ENCODE results near the gene CEP131.

Gene CEP131

DNA sequence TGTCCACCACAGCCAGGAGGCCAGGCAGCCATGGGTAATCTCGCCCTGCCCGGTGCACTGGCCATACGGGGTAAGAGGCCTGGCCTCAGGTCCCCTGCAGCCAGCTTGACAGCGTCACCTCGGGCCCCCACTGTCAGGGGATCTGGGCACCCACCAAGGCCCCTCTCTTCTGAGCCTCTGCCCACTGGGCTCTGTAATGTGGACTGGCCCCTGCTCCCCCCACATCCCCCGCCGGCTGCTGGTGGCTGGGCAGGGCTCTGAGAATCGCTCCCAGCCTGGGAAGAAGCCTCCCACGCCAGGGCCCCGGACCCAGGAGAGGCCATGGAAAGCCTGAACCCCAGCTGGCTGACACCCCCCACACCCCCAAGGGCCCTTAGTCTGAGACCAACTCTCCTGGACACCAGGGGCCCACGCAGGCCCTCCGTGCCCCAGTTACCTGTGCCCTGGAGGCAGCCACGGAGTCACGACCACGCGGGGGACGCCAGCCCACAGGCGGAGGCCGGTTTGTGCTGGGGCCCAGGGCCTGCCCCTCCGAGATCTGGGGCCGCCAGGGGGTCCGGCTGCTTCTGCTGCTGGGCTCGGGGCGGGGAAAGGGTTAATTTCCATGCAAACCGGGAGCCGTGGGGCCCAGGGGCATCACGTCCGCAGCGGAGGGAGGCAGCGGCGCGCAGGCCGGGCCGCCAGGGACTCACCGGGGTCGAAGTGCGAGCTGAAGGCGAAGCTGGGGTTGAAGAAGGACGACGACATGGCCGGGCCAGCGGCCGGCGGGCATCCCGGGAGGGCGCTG is 57.3 kb downstream of the CEP131 start, which contains the start of gene PVALEF:
Gene PVALEF, plus strand, starts transcription at position 262 of the 787 bp plus-strand sequence. CDS start 15,720 bp downstream, outside the sequence.
- H3K4me3 ChIP-seq (ENCODE audit: low read depth, low read length), result peak within 1 kb of the TSS; percentile 72
- TF ChIP-seq, protein P1, sequence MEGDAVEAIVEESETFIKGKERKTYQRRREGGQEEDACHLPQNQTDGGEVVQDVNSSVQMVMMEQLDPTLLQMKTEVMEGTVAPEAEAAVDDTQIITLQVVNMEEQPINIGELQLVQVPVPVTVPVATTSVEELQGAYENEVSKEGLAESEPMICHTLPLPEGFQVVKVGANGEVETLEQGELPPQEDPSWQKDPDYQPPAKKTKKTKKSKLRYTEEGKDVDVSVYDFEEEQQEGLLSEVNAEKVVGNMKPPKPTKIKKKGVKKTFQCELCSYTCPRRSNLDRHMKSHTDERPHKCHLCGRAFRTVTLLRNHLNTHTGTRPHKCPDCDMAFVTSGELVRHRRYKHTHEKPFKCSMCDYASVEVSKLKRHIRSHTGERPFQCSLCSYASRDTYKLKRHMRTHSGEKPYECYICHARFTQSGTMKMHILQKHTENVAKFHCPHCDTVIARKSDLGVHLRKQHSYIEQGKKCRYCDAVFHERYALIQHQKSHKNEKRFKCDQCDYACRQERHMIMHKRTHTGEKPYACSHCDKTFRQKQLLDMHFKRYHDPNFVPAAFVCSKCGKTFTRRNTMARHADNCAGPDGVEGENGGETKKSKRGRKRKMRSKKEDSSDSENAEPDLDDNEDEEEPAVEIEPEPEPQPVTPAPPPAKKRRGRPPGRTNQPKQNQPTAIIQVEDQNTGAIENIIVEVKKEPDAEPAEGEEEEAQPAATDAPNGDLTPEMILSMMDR (IDR thresholded peaks at IDR 0.05; ENCODE audit: low read depth, low read length), result no peak
- no peaks in the 10 kb centered on the region for H3K9me3 ChIP-seq (ENCODE audit: severe bottlenecking)
- H3K27ac ChIP-seq, result peak within 1 kb of the TSS; percentile 89
- DNase-seq, result peak; percentile 64
- H3K36me3 ChIP-seq, result peaks cover 7% of the 10 kb centered on the region
- no peaks in the 10 kb centered on the region for H3K27me3 ChIP-seq (ENCODE audit: insufficient read depth, low read depth, severe bottlenecking)

DNA sequence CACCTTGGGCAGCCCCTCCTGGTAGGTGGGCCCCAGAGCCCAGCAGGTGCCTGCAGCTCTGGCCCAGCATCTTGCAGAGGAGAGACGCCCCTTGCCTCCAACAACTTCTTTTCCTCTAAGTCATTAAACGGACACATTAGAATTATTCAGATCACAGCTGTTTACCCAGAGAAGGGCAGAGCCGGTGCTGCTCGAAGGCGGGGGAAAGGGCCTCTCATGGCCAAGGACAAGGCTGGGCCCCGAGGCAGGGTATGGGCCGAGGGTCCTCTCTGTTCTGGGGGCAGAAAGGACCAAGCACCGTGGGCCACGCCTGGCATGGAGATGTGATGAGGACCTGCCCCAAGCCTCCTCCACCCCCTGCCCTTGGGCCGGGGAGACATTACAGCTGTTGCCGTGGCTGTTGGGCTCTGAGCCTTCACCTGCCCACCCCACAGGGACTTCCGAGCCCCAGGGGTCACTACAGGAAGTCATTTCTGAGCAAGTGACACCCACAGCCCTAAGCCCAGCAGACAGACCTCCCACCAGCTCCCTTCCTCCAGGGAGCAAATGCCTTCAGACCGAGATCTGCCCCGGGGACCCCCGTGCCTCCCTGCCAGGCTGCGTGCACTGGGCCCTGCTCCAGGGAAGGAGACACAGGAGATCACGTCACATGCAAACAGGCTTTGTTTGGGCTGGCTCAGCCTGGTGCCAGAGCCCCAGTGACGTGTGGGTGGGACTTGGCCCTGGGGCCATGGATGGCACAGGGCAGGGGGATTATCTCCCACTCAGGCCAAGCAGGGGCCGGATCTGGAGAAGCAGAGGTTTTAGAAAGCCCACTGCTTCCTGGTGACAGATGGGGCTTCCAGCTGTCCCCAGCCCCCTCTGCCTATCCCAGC is 58.2 kb downstream of the CEP131 start:
- DNase-seq, result peak; percentile 95
- TF ChIP-seq, protein P1 (IDR thresholded peaks at IDR 0.05; ENCODE audit: low read depth, low read length), result no peak
- H3K4me3 ChIP-seq (ENCODE audit: low read depth, low read length), result peak overlapping the region; percentile 72
- H3K27me3 ChIP-seq (ENCODE audit: insufficient read depth, low read depth, severe bottlenecking), result no peaks in the 10 kb centered on the region
- no peaks in the 10 kb centered on the region for H3K9me3 ChIP-seq (ENCODE audit: severe bottlenecking)
- peak overlapping the region; percentile 89 for H3K27ac ChIP-seq
- H3K36me3 ChIP-seq, result peaks cover 7% of the 10 kb centered on the region

DNA sequence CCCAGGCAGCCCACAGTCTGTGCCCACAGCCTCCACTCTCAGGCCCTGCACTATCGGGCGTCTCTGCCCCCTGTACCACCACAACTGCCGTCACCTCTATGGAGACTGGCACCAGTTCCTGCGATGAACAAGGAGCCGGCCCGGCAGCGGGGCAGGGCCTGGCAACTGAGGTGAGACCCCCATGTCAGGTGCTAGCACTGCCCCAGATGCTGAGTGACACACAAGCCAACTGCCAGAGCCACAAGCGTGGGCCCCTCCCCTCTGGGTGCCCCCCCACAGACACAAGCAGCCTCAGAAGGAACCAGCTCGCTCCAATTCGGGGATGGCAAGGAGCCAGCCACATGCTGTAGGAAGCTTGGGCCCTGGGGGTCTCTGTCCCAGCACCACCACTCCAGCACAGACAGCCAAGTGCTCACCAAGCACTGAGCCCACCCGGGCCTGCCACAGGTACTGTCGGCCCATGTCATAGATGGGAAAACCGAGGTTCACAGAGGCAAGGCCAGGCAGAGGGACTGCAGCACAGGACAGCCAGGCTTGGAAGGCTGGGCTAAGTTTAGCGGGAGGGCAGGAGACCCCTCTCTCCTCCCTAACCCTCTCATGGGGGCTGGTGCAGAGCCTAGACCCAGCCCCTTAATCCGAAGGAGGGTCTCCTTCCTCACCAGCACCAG is 58.9 kb downstream of the CEP131 start:
- Histone ChIP-seq H3K27ac (peak overlapping the region; percentile 89), H3K27me3 (ENCODE audit: insufficient read depth, low read depth, severe bottlenecking) (no peaks in the 10 kb centered on the region), H3K36me3 (peaks cover 7% of the 10 kb centered on the region), H3K9me3 (ENCODE audit: severe bottlenecking) (no peaks in the 10 kb centered on the region), H3K4me3 (ENCODE audit: low read depth, low read length) (no peak overlapping the region)
- DNase-seq, result no peak
- TF ChIP-seq, protein P1 (IDR thresholded peaks at IDR 0.05; ENCODE audit: low read depth, low read length), result no peak

DNA sequence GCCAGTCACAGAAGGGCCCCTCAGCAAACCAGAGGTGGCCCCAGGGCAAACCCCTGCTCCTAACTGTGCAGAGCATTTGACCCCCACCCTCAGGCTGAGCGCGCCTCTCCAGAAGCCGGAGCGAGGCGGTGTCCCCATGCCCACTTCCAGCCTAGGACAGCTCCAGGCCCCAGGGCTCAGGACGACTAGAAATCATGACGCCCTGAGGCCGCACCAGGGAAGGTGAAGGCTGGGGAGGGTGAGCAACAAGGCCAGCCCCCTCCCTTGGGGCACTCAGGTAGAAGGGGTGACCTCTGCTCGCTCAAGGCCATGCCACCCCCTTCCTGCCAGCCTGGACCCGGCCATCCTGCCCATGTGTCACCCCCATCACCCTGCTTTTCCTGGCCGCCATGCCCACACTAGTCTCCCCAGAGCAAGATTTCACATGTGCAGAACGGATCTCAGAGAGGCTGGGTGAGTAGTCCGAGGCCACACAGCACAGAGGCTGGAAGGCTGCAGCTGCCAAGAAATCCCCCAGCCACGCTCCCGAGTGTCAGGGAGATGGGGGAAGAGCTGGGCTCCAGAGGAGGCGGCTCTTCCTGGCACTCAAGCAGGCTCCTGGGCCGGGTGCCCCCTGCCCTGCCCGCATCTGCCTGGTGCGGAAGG is 59.6 kb downstream of the CEP131 start:
- TF ChIP-seq, protein P1 (IDR thresholded peaks at IDR 0.05; ENCODE audit: low read depth, low read length), result no peak
- Histone ChIP-seq H3K27me3 (ENCODE audit: insufficient read depth, low read depth, severe bottlenecking) (no peaks in the 10 kb centered on the region), H3K27ac (peak overlapping the region; percentile 2; the same call in 1 of the 2 replicates), H3K9me3 (ENCODE audit: severe bottlenecking) (no peaks in the 10 kb centered on the region), H3K4me3 (ENCODE audit: low read depth, low read length) (no peak overlapping the region), H3K36me3 (peaks cover 7% of the 10 kb centered on the region)
- no peak for DNase-seq

DNA sequence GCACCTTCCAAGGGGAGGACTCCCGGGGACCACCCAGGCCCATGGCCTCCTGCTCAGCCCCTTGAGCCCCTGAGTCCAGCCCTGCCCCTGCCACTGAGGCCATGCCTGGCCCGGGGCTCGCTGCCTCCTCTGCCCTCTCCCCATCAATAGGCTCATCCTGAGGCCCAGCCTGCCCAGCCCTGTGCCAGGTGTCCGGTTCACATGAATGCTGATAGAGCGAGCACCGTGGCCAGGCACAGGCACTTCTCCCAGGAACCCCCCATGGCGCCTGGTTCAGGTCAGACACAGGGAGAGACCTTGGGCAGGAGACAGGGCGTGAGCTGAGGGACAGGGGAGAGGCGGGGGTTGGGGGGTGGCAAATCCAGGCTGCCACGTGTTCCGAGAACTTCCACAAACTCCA is 60.3 kb downstream of the CEP131 start:
- H3K36me3 ChIP-seq, result peaks cover 7% of the 10 kb centered on the region
- no peak overlapping the region for H3K4me3 ChIP-seq (ENCODE audit: low read depth, low read length)
- H3K9me3 ChIP-seq (ENCODE audit: severe bottlenecking), result no peaks in the 10 kb centered on the region
- H3K27me3 ChIP-seq (ENCODE audit: insufficient read depth, low read depth, severe bottlenecking), result no peaks in the 10 kb centered on the region
- DNase-seq, result no peak
- TF ChIP-seq, protein P1 (IDR thresholded peaks at IDR 0.05; ENCODE audit: low read depth, low read length), result no peak
- no peak overlapping the region for H3K27ac ChIP-seq
